Chondrocyte (in vitro differentiated cells): ENCODE results near the gene VPREB1. TPM values are rescaled to one million over a fixed set of nuclear protein-coding genes. Genes with fewer than 3 reads are reported as not detected.
"Not testable (repeated sequence)": the region's sequence is repeated elsewhere in the genome, so short reads cannot be mapped to it uniquely, and the experiment has no call there.

Source experiments
- DNase-seq: peaks from one replicate; pipeline ENCODE4 v3.0.0; 2021; ENCODE audit warnings: mixed read lengths, low spot score
- H3K27ac Mint-ChIP-seq: one replicate; pipeline ENCODE4 v1.8.0; 2021; ENCODE audit warnings: mild to moderate bottlenecking, moderate library complexity, mixed read lengths; ENCODE audit not compliant: unreplicated experiment
- H3K27me3 Mint-ChIP-seq: 2 replicates; pipeline ENCODE4 v1.8.0; 2021; ENCODE audit warnings: low read depth, mixed read lengths
- H3K36me3 Mint-ChIP-seq: 2 replicates; pipeline ENCODE4 v1.8.0; 2021; ENCODE audit warnings: low read depth, mixed read lengths
- H3K4me1 Mint-ChIP-seq: 2 replicates; pipeline ENCODE4 v1.8.0; 2021; ENCODE audit warnings: low read depth, mild to moderate bottlenecking, mixed read lengths
- H3K4me3 Mint-ChIP-seq: one replicate; pipeline ENCODE4 v1.8.0; 2021; ENCODE audit warnings: mild to moderate bottlenecking, moderate library complexity, mixed read lengths; ENCODE audit not compliant: unreplicated experiment
- H3K9me3 Mint-ChIP-seq: 2 replicates; pipeline ENCODE4 v1.8.0; 2021; ENCODE audit warnings: low read depth, mixed read lengths
- total RNA-seq: library from RNA; stranded (reverse); gene quantifications from 3 replicates; pipeline ENCODE4 v1.2.1, GENCODE V29; 2021

VPREB1 gene
- total RNA-seq, 1 donor from 2014 or later: not detected

DNA sequence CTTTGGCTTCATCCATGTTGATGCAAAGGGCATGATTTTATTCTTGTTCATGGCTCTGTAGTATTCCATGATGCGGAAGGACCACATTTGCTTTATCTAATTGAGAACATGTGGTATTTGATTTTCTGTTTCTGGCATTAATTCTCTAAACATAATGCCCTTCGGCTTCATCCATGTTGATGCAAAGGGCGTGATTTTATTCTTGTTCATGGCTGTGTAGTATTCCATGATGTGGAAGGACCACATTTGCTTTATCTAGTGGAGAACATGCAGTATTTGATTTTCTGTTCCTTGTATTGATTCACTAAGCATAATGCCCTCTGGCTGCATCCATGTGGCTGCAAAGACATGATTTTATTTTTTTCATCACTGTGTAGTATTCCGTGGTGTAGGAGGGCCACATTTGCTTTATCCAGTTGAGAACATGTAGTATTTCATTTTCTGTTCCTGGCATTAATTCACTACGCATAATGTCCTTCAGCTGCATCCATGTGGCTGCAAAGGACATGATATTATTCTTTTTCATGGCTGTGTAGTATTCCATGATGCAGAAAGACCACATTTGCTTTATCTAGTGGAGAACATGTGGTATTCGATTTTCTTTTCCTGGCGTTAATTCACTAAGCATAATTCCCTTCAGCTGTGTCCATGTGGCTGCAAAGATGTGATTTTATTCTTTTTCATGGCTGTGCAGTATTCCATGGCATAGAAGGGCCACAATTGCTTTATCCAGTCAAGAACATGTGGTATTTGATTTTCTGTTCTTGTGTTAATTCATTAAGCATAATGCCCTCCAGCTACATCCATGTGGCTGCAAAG lies 14.2 kb downstream of the VPREB1 start:
- peaks cover 15% of the 10 kb centered on the region for H3K27me3 Mint-ChIP-seq
- not testable (repeated sequence) for H3K4me1 Mint-ChIP-seq

GRCh38 chr22:22260169-22260568 lies 15.6 kb downstream of the VPREB1 start:
- H3K4me3 Mint-ChIP-seq, H3K36me3 Mint-ChIP-seq, H3K27me3 Mint-ChIP-seq, H3K27ac Mint-ChIP-seq, DNase-seq, H3K9me3 Mint-ChIP-seq, H3K4me1 Mint-ChIP-seq: not testable (repeated sequence)

More for the DNA sequence above, 14.2 kb downstream of the VPREB1 start:
- not testable (repeated sequence) for H3K27ac Mint-ChIP-seq, H3K9me3 Mint-ChIP-seq, DNase-seq, H3K36me3 Mint-ChIP-seq, H3K4me3 Mint-ChIP-seq

DNA sequence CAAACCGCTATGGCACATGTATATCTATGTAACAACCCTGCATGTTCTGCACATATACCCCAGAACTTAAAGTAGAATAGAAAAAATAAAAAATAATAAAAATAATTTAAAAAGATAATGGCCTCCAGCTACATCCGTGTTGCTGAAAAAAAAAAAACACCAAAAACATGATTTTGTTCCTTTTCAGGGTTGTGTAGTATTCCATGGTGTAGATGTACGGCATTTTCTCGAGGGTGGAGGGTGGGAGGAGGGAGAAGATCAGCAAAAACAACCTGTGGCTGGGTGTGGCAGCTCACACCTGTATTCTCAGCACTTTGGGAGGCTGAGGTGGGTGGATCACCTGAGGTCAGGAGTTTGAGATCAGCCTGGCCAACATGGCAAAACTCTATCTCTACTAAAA lies 16.0 kb downstream of the VPREB1 start:
- not testable (repeated sequence) for H3K36me3 Mint-ChIP-seq, H3K9me3 Mint-ChIP-seq, DNase-seq, H3K4me1 Mint-ChIP-seq, H3K4me3 Mint-ChIP-seq, H3K27me3 Mint-ChIP-seq, H3K27ac Mint-ChIP-seq

- not testable (repeated sequence) for H3K36me3 Mint-ChIP-seq, H3K4me3 Mint-ChIP-seq, H3K4me1 Mint-ChIP-seq, H3K27ac Mint-ChIP-seq, H3K9me3 Mint-ChIP-seq, DNase-seq, H3K27me3 Mint-ChIP-seq
These were observed 17.9 kb downstream of the VPREB1 start for GRCh38 chr22:22262332-22263074.

- not testable (repeated sequence) for H3K9me3 Mint-ChIP-seq, H3K4me1 Mint-ChIP-seq, DNase-seq, H3K27ac Mint-ChIP-seq, H3K36me3 Mint-ChIP-seq, H3K4me3 Mint-ChIP-seq, H3K27me3 Mint-ChIP-seq
These were observed 19.2 kb downstream of the VPREB1 start for GRCh38 chr22:22263823-22264222.

GRCh38 chr22:22270036-22270676 lies 25.6 kb downstream of the VPREB1 start:
- not testable (repeated sequence) for H3K27me3 Mint-ChIP-seq, H3K9me3 Mint-ChIP-seq, H3K4me3 Mint-ChIP-seq, H3K36me3 Mint-ChIP-seq, H3K4me1 Mint-ChIP-seq, DNase-seq
- H3K27ac Mint-ChIP-seq: peak overlapping the region; percentile 36

GRCh38 chr22:22277423-22277822 lies 32.8 kb downstream of the VPREB1 start:
- not testable (repeated sequence) for H3K4me1 Mint-ChIP-seq, H3K27me3 Mint-ChIP-seq

DNA sequence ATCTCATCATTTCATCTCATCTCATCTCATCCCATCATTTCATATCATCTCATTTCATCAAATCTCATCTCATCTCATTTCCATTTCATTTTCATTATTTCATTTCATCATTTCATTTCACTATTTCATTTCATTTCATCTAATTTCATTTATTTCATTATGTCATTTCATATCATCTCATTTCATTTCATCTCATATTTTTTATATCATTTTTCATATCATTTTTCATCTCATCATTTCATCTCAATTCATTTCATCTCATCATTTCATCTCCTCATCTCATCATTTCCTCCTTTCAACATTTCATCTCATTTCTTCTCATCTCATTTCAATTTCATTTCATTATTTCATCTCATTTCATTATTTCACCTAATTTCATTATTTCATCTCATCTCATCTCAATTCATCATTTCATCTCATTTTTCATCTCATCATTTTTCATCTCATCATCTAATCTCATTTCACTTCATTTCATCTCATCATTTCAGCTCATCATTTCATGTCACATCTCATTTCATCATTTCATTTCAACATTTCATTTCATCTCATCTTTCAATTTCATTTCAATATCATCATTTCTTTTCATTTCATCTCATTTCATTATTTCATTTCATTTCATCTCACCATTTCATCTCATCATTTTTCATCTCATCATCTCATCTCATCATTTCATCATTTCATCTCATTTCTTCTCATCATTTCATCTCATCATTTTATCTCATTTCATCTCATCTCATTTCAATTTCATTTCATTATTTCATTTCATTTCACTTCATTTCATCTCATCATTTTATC lies 40.6 kb downstream of the VPREB1 start:
- H3K4me3 Mint-ChIP-seq, H3K36me3 Mint-ChIP-seq, H3K4me1 Mint-ChIP-seq, H3K27me3 Mint-ChIP-seq, H3K9me3 Mint-ChIP-seq, H3K27ac Mint-ChIP-seq, DNase-seq: not testable (repeated sequence)

More at GRCh38 chr22:22277423-22277822, 32.8 kb downstream of the VPREB1 start:
- not testable (repeated sequence) for DNase-seq, H3K9me3 Mint-ChIP-seq, H3K36me3 Mint-ChIP-seq, H3K4me3 Mint-ChIP-seq, H3K27ac Mint-ChIP-seq

DNA sequence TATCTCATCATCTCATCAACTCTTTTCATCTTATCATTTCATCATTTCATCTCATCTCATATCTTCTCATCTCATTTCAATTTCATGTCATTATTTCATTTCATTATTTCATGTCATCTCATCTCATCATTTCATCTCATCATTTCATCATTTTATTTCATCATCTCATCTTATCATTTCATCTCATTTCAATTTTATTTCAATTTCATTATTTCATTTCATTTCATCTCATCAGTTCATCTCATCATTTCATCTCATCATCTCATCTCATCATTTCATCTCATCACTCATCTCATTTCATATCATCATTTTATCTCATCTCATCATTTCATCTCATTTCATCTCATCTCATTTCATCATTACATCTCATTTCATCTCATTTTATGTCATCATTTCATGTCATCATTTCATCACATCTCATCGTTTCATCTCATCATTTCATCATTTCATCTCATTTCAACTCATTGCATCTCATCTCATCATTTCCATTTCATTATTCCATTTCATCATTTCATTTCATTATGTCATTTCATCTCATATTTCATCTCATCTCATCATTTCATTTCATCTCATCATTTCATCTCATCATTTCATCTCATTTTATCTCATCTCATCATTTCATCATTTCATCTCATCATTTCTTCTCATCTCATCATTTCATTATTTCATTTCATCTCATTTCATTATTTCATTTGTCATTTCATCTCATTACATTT lies 42.0 kb downstream of the VPREB1 start:
- H3K36me3 Mint-ChIP-seq, H3K27me3 Mint-ChIP-seq, H3K27ac Mint-ChIP-seq, H3K4me1 Mint-ChIP-seq, H3K4me3 Mint-ChIP-seq, H3K9me3 Mint-ChIP-seq, DNase-seq: not testable (repeated sequence)

DNA sequence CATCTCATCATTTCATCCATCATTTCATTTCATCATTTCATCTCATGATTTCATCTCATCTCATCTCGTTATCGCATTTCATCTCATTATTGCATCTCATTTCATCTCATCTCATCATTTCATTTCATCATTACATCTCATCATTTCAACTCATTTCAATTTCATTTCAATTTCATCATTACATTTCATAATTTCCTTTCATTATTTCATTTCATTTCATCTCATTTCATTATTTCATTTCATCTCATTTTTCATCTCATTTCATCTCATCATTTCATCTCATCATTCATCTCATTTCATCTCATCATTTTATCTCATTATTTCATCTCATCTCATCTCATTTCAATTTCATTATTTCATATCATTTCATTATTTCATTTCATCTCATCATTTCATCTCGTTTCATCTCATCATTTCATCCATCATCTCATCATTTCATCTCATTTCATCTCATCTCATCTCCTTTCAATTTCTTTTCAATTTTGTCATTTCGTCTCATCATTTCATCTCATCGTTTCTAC lies 42.6 kb downstream of the VPREB1 start:
- H3K4me1 Mint-ChIP-seq, H3K4me3 Mint-ChIP-seq, H3K36me3 Mint-ChIP-seq, H3K9me3 Mint-ChIP-seq, H3K27me3 Mint-ChIP-seq, H3K27ac Mint-ChIP-seq, DNase-seq: not testable (repeated sequence)

GRCh38 chr22:22289666-22290065 lies 45.1 kb downstream of the VPREB1 start:
- not testable (repeated sequence) for H3K27me3 Mint-ChIP-seq, H3K9me3 Mint-ChIP-seq, DNase-seq, H3K27ac Mint-ChIP-seq, H3K36me3 Mint-ChIP-seq, H3K4me3 Mint-ChIP-seq, H3K4me1 Mint-ChIP-seq
